DND-41 (cell line): ENCODE results near the gene SGCG.

Source experiments
- CTCF ChIP-seq: IDR thresholded peaks from 2 replicates; pipeline ENCODE4 v1.5.1; 2012; ENCODE audit warnings: borderline replicate concordance, low read length, moderate library complexity, mild to moderate bottlenecking; ENCODE audit not compliant: poor library complexity, severe bottlenecking; ENCODE audit errors: extremely low read depth
- EZH2 ChIP-seq: IDR thresholded peaks from 3 replicates; pipeline ENCODE4 v1.6.1; 2012; ENCODE audit warnings: borderline replicate concordance, low read depth, mild to moderate bottlenecking, moderate library complexity, low read length, inconsistent platforms; ENCODE audit not compliant: severe bottlenecking

GRCh38 chr13:23146006-23146405 is 34.8 kb upstream of the SGCG start:
- TF ChIP-seq CTCF (no peak), EZH2 (no peak)
